ENCODE data around the gene CMTM1. TPM values are rescaled to one million over a fixed set of nuclear protein-coding genes. Genes with fewer than 3 reads are reported as not detected.

The CMTM1 gene
- total and polyA plus RNA-seq, 2 donors, result 0.64 to 5.1 TPM

GRCh38 chr16:66581246-66581952, 15.2 kb downstream of the CMTM1 start:
- Histone ChIP-seq H3K4me1 (ENCODE audit: control insufficient read depth in 2 of 2, insufficient read depth in 2 of 2, low read length in 2 of 2) (peaks cover 20 to 40% of the 10 kb centered on the region in 2 donors), H3K27ac (ENCODE audit: low read depth in 1 of 2, low read length in 1 of 2) (no peak overlapping the region), H3K27me3 (ENCODE audit: control insufficient read depth in 2 of 2, insufficient read depth in 1 of 2, low read length in 1 of 2) (peaks cover 0 to 18% of the 10 kb centered on the region in 2 donors), H3K9me3 (ENCODE audit: control insufficient read depth in 2 of 2, insufficient read depth in 1 of 2, low read length in 1 of 2) (no peaks in the 10 kb centered on the region), H3K4me3 (ENCODE audit: low read length in 2 of 2) (no peak overlapping the region), H3K36me3 (ENCODE audit: control insufficient read depth in 2 of 2, insufficient read depth in 2 of 2, low read length in 1 of 2) (no peaks in the 10 kb centered on the region)
- DNase-seq (ENCODE audit: low read depth in 6 of 9, low spot score in 9 of 9), result no peak
- whole genome bisulfite sequencing, result 83% methylated on average over 3 of the region's 3 CpGs

GRCh38 chr16:66585481-66586239, 19.4 kb downstream of the CMTM1 start:
- H3K27me3 ChIP-seq (ENCODE audit: control insufficient read depth in 2 of 2, insufficient read depth in 1 of 2, low read length in 1 of 2), result no peaks in the 10 kb centered on the region
- H3K27ac ChIP-seq (ENCODE audit: low read depth in 1 of 2, low read length in 1 of 2), result peak overlapping the region in 1 of 2 donors; percentile 17
- no peak for DNase-seq (ENCODE audit: low read depth in 6 of 9, low spot score in 9 of 9)
- 38% methylated on average over 10 of the region's 10 CpGs for WGBS
- H3K9me3 ChIP-seq (ENCODE audit: control insufficient read depth in 2 of 2, insufficient read depth in 1 of 2, low read length in 1 of 2), result no peaks in the 10 kb centered on the region
- no peaks in the 10 kb centered on the region for H3K36me3 ChIP-seq (ENCODE audit: control insufficient read depth in 2 of 2, insufficient read depth in 2 of 2, low read length in 1 of 2)
- H3K4me3 ChIP-seq (ENCODE audit: low read length in 2 of 2), result no peak overlapping the region
- H3K4me1 ChIP-seq (ENCODE audit: control insufficient read depth in 2 of 2, insufficient read depth in 2 of 2, low read length in 2 of 2), result peaks cover 21 to 47% of the 10 kb centered on the region in 2 donors

GRCh38 chr16:66587881-66588600, 21.8 kb downstream of the CMTM1 start:
- H3K36me3 ChIP-seq (ENCODE audit: control insufficient read depth in 2 of 2, insufficient read depth in 2 of 2, low read length in 1 of 2), result no peaks in the 10 kb centered on the region
- H3K4me1 ChIP-seq (ENCODE audit: control insufficient read depth in 2 of 2, insufficient read depth in 2 of 2, low read length in 2 of 2), result peaks cover 19 to 50% of the 10 kb centered on the region in 2 donors
- H3K4me3 ChIP-seq (ENCODE audit: low read length in 2 of 2), result no peak overlapping the region
- H3K27ac ChIP-seq (ENCODE audit: low read depth in 1 of 2, low read length in 1 of 2), result no peak overlapping the region
- H3K27me3 ChIP-seq (ENCODE audit: control insufficient read depth in 2 of 2, insufficient read depth in 1 of 2, low read length in 1 of 2), result no peaks in the 10 kb centered on the region
- no peaks in the 10 kb centered on the region for H3K9me3 ChIP-seq (ENCODE audit: control insufficient read depth in 2 of 2, insufficient read depth in 1 of 2, low read length in 1 of 2)
- WGBS, result 32% methylated on average over 7 of the region's 7 CpGs
- peak in 1 of 9 donors; percentile 35 for DNase-seq (ENCODE audit: low read depth in 6 of 9, low spot score in 9 of 9)

GRCh38 chr16:66588981-66589713, 22.9 kb downstream of the CMTM1 start:
- peak in 4 of 9 donors; percentile 29 to 73 (median 52) for DNase-seq (ENCODE audit: low read depth in 6 of 9, low spot score in 9 of 9)
- no peaks in the 10 kb centered on the region for H3K36me3 ChIP-seq (ENCODE audit: control insufficient read depth in 2 of 2, insufficient read depth in 2 of 2, low read length in 1 of 2)
- H3K9me3 ChIP-seq (ENCODE audit: control insufficient read depth in 2 of 2, insufficient read depth in 1 of 2, low read length in 1 of 2), result no peaks in the 10 kb centered on the region
- no peak overlapping the region for H3K4me3 ChIP-seq (ENCODE audit: low read length in 2 of 2)
- H3K4me1 ChIP-seq (ENCODE audit: control insufficient read depth in 2 of 2, insufficient read depth in 2 of 2, low read length in 2 of 2), result peaks cover 19 to 50% of the 10 kb centered on the region in 2 donors
- H3K27me3 ChIP-seq (ENCODE audit: control insufficient read depth in 2 of 2, insufficient read depth in 1 of 2, low read length in 1 of 2), result no peaks in the 10 kb centered on the region
- H3K27ac ChIP-seq (ENCODE audit: low read depth in 1 of 2, low read length in 1 of 2), result no peak overlapping the region
- 71% methylated on average over 8 of the region's 8 CpGs for WGBS

GRCh38 chr16:66590322-66590721, 24.1 kb downstream of the CMTM1 start:
- H3K9me3 ChIP-seq (ENCODE audit: control insufficient read depth in 2 of 2, insufficient read depth in 1 of 2, low read length in 1 of 2), result no peaks in the 10 kb centered on the region
- whole genome bisulfite sequencing, result 2% methylated on average over 8 of the region's 8 CpGs
- peak in 7 of 9 donors; percentile 41 to 85 (median 67) for DNase-seq (ENCODE audit: low read depth in 6 of 9, low spot score in 9 of 9)
- peaks cover 19 to 50% of the 10 kb centered on the region in 2 donors for H3K4me1 ChIP-seq (ENCODE audit: control insufficient read depth in 2 of 2, insufficient read depth in 2 of 2, low read length in 2 of 2)
- no peaks in the 10 kb centered on the region for H3K36me3 ChIP-seq (ENCODE audit: control insufficient read depth in 2 of 2, insufficient read depth in 2 of 2, low read length in 1 of 2)
- peak overlapping the region; percentile 18 to 44 for H3K27ac ChIP-seq (ENCODE audit: low read depth in 1 of 2, low read length in 1 of 2)
- peak overlapping the region; percentile 19 to 35 for H3K4me3 ChIP-seq (ENCODE audit: low read length in 2 of 2)
- H3K27me3 ChIP-seq (ENCODE audit: control insufficient read depth in 2 of 2, insufficient read depth in 1 of 2, low read length in 1 of 2), result no peaks in the 10 kb centered on the region

DNA sequence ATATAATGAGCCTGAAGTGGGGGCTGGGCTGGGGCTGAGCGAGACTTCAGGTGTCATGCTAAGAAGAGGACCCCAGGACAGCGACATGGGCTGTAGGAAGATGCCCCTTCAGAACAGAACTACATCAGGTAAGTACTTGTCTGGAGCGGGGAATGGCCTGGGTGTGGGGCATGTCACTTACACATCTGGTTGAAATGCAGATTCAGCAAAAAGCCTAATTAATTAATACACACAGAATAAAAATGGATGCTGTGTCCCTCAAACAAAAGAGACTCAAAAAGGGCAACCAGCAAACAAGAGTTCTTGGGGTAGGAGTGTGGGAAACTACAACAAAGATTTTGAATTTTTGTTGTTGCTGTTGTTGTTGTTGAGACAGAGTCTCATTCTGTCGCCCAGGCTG, 24.8 kb downstream of the CMTM1 start:
- Histone ChIP-seq H3K4me3 (ENCODE audit: low read length in 2 of 2) (no peak overlapping the region), H3K4me1 (ENCODE audit: control insufficient read depth in 2 of 2, insufficient read depth in 2 of 2, low read length in 2 of 2) (peaks cover 13 to 43% of the 10 kb centered on the region in 2 donors), H3K27ac (ENCODE audit: low read depth in 1 of 2, low read length in 1 of 2) (no peak overlapping the region), H3K9me3 (ENCODE audit: control insufficient read depth in 2 of 2, insufficient read depth in 1 of 2, low read length in 1 of 2) (no peaks in the 10 kb centered on the region), H3K27me3 (ENCODE audit: control insufficient read depth in 2 of 2, insufficient read depth in 1 of 2, low read length in 1 of 2) (no peaks in the 10 kb centered on the region), H3K36me3 (ENCODE audit: control insufficient read depth in 2 of 2, insufficient read depth in 2 of 2, low read length in 1 of 2) (no peaks in the 10 kb centered on the region)
- 98% methylated on average over 4 of the region's 4 CpGs for WGBS
- DNase-seq (ENCODE audit: low read depth in 6 of 9, low spot score in 9 of 9), result no peak

DNA sequence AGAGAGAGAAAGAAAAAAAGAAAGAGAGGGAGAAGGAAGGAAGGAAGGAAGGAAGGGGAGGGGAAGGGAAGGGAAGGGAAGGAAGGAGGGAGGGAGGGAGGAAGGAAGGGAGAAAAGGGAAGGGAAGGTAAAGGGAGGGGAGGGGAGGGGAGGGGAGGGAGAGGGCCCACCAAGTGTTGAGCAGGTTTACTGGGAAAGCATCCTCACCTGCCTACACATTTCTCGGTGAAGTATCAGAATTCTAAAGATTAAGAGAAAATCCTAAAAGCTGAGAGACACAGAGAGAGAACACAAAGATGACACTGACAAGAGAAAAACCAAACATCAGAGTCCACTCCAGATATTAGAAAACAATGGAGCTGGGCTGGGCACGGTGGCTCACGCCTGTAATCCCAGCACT, 26.0 kb downstream of the CMTM1 start:
- Histone ChIP-seq H3K4me3 (ENCODE audit: low read length in 2 of 2) (no peak overlapping the region), H3K36me3 (ENCODE audit: control insufficient read depth in 2 of 2, insufficient read depth in 2 of 2, low read length in 1 of 2) (no peaks in the 10 kb centered on the region), H3K9me3 (ENCODE audit: control insufficient read depth in 2 of 2, insufficient read depth in 1 of 2, low read length in 1 of 2) (no peaks in the 10 kb centered on the region), H3K27me3 (ENCODE audit: control insufficient read depth in 2 of 2, insufficient read depth in 1 of 2, low read length in 1 of 2) (no peaks in the 10 kb centered on the region), H3K27ac (ENCODE audit: low read depth in 1 of 2, low read length in 1 of 2) (no peak overlapping the region), H3K4me1 (ENCODE audit: control insufficient read depth in 2 of 2, insufficient read depth in 2 of 2, low read length in 2 of 2) (peaks cover 12 to 31% of the 10 kb centered on the region in 2 donors)
- DNase-seq (ENCODE audit: low read depth in 6 of 9, low spot score in 9 of 9), result no peak
- 97% methylated on average over 3 of the region's 3 CpGs for WGBS

DNA sequence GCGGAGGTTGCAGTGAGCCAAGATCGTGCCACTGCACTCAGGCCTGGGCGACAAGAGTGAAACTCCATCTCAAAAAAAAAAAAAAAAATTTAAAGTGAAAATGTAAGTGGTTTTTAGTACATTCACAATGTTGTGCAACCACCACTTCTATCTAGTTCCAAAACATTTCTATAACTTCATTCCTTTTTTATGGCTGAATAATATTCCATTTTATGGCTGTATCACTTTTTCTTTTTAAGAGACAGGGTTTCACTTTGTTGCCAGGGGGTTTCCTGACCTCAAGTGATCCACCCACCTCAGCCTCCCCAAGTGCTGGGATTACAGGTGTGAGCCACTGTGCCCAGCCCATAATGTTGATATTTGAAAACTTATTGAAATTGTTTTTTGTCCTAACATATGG, 26.6 kb downstream of the CMTM1 start:
- Histone ChIP-seq H3K27ac (ENCODE audit: low read depth in 1 of 2, low read length in 1 of 2) (no peak overlapping the region), H3K4me1 (ENCODE audit: control insufficient read depth in 2 of 2, insufficient read depth in 2 of 2, low read length in 2 of 2) (peaks cover 8 to 25% of the 10 kb centered on the region in 2 donors), H3K27me3 (ENCODE audit: control insufficient read depth in 2 of 2, insufficient read depth in 1 of 2, low read length in 1 of 2) (no peaks in the 10 kb centered on the region), H3K4me3 (ENCODE audit: low read length in 2 of 2) (no peak overlapping the region), H3K36me3 (ENCODE audit: control insufficient read depth in 2 of 2, insufficient read depth in 2 of 2, low read length in 1 of 2) (no peaks in the 10 kb centered on the region), H3K9me3 (ENCODE audit: control insufficient read depth in 2 of 2, insufficient read depth in 1 of 2, low read length in 1 of 2) (no peaks in the 10 kb centered on the region)
- WGBS, result over 99% methylated on average over 3 of the region's 3 CpGs
- no peak for DNase-seq (ENCODE audit: low read depth in 6 of 9, low spot score in 9 of 9)
